Stimulated activated CD8-positive, alpha-beta memory T cell treated with anti-CD3 and anti-CD28 coated beads, Interleukin-12 subunit alpha, Interleukin-12 subunit beta, amount 100 ng/mL, for 24 hours (primary cell): ENCODE data around the gene MAJIN.
A peak's percentile ranks its signal among the peaks of the same experiment; 100 is the strongest.

ENCODE experiments used
- DNase-seq: peaks from one replicate; pipeline ENCODE4 v3.0.0-alpha.2; 2020; ENCODE audit errors: extremely low read depth

Gene MAJIN

DNA sequence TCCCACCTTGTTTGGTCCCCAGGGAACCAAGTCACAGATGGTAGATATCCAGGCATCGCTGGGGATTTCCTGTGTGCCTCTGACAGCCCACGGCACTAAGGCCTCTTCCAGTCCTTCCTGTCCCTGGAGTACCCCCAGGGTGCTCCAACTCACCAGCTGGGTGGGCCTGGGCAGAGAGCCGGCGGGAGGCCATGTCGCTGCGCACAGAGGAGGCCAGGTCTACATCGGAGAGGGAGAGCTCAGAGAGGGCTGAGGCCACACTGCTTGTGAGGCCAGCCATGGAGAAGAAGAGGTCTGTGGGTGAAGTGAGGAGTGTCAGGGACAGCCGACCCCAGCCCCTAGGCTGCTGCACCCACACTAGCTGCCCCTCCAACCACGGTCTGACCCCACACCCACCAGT, 60.2 kb downstream of the MAJIN start:
- DNase-seq: no peak

- DNase-seq: no peak
Observed at GRCh38 chr11:64911142-64911541, 60.8 kb downstream of the MAJIN start.

GRCh38 chr11:64910451-64911093, 61.3 kb downstream of the MAJIN start:
- DNase-seq: no peak

GRCh38 chr11:64909653-64910343, 62.1 kb downstream of the MAJIN start:
- DNase-seq: no peak

DNA sequence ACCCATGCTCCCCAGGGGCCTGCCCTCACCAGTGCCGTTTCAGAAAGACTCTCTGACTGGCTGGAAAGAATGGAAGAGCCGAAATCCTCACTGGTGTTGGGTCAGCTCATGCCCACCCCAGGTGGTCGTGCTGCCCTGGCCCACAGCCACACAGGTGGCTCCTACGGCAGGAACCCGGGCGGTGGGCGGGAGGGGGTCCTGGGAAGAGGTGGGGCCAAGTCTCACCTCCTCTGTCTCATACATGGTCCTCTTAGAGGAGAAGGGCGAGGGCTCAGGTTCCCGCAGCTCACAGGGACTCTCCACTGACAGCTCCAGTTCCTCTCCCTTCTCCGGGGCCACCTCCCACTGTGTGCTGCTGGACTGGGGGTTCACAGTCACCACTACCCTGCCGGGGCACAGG, 63.1 kb downstream of the MAJIN start:
- no peak for DNase-seq

DNA sequence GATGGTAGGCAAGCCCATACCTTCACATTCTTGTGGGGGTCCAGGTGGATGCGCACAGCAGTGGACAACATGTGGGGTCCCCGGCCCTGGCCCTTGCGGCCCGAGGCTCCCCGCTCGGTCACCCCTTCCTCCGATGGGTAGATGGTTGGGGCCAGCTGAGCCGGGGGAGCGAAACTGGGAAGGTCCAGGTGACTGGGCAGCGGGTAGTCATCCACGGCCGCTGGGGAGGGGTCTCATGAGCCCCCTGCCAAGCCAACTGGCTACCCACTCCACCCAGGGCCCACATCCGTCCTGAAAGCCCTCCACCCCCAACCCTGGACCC, 65.6 kb downstream of the MAJIN start:
- no peak for DNase-seq

GRCh38 chr11:64905516-64906313, 66.2 kb downstream of the MAJIN start:
- no peak for DNase-seq

GRCh38 chr11:64903291-64903833, 68.5 kb downstream of the MAJIN start:
- no peak for DNase-seq

DNA sequence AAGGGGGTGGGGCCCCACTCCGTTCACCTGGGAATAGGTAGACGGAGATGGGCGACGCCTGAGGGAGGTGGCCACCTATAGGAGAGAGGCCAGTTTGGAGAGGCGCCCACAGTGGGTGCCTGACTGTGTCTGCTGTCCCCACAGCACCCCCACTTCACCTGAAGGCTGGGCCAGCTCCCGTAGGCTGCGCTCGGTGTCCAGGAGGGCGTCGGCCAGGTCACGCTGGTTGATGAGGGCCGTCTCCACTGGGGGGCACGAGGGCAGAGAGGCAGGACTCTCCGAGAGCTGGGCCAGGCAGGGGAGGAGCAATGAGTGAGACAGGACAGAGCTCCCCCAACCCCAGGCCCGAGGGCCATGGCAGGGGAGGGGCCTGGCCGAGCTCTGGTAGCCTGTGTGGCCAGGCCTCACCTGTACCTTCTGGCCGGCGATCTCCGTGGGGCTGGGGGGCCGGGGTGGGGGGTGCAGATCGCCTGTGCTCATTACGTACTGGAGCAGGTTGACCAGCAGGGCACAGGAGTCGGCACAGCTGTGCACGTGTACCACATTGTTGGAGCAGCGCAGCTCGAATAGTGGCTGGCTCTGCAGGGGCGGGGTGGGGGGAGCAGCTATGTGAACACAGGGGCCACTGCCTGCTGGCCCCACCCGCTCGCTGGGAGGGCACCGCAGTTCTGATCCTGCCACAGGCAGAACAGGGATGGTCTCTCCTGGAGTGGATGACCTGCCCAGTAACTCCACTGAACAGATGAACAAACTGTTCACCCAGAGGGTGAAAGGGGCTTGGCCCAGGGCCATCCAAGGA, 69.6 kb downstream of the MAJIN start:
- DNase-seq: no peak

DNA sequence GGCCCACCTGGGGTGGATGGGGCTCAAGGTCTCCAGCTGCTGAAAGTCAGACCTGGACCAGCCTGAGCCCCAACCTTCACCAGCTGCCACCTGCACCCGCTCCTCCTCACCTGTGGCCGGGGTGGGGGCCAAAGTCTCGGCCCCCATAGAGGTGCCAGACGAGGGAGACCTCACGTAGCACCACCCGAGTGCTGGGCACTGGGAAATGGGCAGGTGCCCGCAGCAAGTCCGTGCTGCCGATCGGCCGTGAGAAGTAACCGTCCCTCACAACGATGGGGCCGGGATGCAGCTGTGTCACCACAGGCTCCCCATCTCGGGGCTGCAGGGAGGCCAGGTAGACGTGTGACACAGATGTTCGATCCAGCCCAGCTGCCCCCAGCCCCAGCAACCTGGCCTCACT, 71.1 kb downstream of the MAJIN start:
- no peak for DNase-seq

DNA sequence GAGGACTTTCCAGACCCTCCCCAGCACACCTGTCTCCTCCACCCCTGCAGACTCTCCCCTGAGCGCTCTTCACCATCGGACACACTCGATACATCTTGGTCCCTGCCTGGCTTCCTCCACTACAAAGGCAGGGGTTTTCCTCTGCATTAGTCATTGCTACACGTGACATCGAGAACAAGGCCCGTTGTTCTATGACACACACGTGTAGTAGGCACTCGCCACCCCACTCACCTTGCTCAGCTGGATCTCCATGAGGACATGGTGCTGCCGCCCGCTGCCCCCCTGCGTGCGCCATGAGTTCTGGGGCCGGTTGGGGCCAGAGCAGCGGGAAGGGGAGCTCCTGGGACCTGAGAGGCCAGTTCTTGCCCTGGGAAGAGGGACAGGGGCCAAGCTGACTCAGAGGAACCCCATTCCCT, 71.6 kb downstream of the MAJIN start:
- DNase-seq: peak; percentile 41

DNA sequence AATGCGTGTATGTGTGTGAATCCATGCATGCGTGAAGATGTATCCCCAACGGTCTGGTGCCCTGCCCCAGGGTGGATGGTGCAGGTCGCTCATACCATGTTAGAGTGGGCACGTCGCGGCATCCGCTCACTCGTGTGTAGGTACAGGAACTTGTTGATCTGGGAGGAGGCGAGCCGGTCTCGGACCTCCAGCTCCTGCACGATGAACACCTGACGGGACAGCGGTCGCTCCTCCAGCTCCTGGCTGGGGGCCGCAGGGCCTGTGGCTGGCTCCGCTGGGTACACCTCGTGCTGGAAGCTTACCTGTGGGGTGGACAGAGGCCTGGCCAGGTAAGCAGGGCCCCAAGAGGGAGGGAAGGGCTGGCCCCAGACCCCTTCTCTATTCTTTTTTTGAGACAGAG, 73.4 kb downstream of the MAJIN start:
- no peak for DNase-seq

GRCh38 chr11:64898076-64898445, 73.8 kb downstream of the MAJIN start:
- DNase-seq: no peak

GRCh38 chr11:64897381-64898075, 74.4 kb downstream of the MAJIN start:
- no peak for DNase-seq

DNA sequence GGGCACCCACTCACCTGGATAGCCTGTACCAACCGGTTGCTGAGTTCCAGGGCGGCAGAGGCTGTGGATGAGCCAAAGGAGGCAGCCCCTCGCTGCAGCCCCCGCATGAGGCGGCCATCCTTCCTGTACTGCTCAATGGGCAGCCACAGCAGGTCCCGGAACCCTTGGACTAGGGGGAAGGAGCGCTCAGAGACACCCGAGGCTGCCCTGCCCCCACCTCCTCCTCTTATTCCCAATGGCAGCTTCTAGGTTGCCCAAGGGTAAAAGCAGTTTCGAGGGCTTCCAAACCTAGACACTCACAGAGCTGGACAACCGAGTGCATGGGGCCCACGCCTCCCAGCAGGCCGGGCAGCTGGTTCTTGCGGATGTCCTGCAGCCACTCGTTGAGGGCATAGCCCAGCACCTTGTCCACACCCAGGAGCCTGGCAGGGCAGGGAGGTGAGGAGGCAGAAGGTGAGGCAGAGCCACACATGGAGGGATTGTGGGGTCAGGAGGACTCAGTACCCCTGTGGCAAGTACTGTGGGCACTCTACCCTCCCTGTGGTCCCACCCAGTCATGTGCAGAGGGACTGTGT, 75.4 kb downstream of the MAJIN start:
- DNase-seq: no peak

- no peak for DNase-seq
Observed at GRCh38 chr11:64894812-64895452, 77.0 kb downstream of the MAJIN start.

DNA sequence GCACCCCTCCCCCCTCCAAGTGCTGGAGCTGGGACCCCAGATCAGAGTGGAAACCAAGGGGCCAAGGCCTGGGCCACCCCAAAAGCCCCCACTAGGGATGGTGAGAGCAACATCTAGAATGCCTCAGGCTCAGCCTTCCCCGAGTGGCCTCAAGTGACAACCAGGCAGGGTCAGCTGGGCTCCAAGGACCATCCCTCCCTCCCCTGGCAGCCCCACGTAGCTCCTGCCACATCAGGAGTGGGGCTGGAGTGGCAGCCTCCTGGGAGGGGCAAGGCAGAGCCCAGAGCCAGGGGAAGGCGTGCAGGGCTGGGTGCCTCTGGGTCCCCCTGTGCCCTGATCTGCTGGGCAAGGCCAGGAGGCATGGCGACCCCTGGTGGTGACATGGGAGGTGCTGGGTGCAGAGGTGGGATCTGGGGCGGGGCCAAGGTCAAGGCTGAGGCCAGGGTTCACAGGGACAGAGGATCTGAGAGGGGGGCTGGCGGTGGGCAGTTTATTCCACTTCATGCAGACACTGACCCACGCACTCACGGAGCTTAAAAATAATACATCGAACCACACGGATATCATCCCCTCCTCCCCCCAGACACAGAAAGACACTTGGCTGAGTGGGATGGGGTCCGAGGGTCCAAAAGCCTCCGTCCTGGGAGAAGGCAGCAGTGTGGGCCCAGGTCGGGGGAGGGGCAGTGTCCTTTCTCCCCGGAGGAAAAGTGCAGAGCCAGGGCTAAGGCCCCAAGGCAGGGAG, 77.7 kb downstream of the MAJIN start:
- peak; percentile 84 for DNase-seq

DNA sequence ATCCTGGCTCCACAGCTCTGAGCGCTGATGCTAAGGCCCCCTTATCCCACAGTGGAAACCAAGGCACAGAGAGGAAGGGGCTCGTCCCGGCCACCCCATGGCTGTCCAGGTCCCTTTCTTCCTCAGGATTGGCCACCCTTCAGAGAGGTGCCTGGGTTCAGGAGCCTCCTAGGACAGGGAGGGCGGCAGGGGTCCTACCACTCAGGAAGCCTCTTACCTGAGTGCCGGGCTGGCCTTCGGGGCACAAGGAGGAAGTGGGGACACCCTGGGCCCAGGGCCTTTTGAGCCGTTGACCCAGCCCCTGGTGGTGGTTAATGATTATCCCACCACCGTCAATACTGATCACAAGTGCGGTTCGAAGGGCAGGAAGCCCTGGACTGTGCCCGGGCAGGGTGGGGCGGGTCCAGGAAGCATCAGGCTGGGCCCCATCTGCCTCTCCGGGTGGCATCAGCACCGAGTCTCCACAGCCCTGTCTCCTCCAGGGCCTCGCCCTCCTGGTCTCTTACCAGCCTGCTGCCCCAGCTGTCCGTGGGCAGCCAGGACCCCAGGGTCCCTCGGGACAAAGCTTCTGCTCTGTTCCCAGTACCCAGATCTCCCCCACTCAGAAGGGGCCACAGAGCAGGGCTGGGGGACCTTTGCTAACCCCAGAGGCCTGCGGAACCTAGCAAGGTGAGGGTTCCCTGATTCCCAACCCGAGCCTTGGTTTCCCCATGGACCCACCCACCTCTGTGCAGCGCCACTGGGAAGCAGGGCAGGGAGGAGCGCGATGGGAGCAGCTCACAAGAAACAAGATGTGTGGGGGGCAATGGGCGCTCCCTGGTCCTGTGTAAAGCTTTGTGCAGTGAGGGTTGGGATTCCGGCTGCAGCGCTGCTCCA, 78.5 kb downstream of the MAJIN start:
- no peak for DNase-seq

GRCh38 chr11:64892838-64893193, 79.1 kb downstream of the MAJIN start:
- DNase-seq: no peak
